H1 (cell line): Measurements from ENCODE around the gene OGFR. TPM values are rescaled to one million over a fixed set of nuclear protein-coding genes. Genes with fewer than 3 reads are reported as not detected.

Experiments
- CTCF ChIA-PET: fragments of 300-600 bp; sonication (Branson Sonifier 250); formaldehyde crosslinking; loops from one replicate; lab custom pipeline; 2021; ENCODE audit not compliant: partially characterized antibody; lab: Charles Lee
- POLR2A ChIA-PET: fragments of 300-600 bp; sonication (Branson Sonifier 250); formaldehyde crosslinking; loops from one replicate; lab custom pipeline; 2021; ENCODE audit warnings: inconsistent platforms; ENCODE audit not compliant: partially characterized antibody; lab: Charles Lee
- DNase-seq, 2 experiments: peaks; one replicate each; pipeline versions ENCODE4 v3.0.0 to v3.0.0-alpha.2; 2010 to 2022; ENCODE audit warnings: low spot score in 2 of 2, low read depth in 1 of 2, mixed read lengths in 1 of 2
- FAIRE-seq: peaks from 2 replicates; lab custom pipeline; 2011; peaks lifted over from hg19 to GRCh38; lab: Jason Lieb, UNC
- H2AFZ ChIP-seq: 2 replicates; pipeline ENCODE4 v1.8.1; 2012; ENCODE audit warnings: low read length, inconsistent platforms
- H2AK5ac ChIP-seq: 2 replicates; pipeline ENCODE4 v1.6.1; 2013; ENCODE audit warnings: low read depth, low read length
- H2BK120ac ChIP-seq: replicated peaks from 2 replicates; pipeline ENCODE3; 2013; ENCODE audit warnings: low read depth, low read length, inconsistent platforms
- H2BK12ac ChIP-seq: 2 replicates; pipeline ENCODE4 v1.6.1; 2013; ENCODE audit warnings: low read depth, low read length
- H2BK15ac ChIP-seq: 2 replicates; pipeline ENCODE4 v1.6.1; 2013; ENCODE audit warnings: low read length
- H2BK20ac ChIP-seq: 2 replicates; pipeline ENCODE4 v1.6.1; 2013; ENCODE audit warnings: low read length
- H2BK5ac ChIP-seq: 2 replicates; pipeline ENCODE4 v1.6.1; 2013; ENCODE audit warnings: low read depth, low read length
- H3K14ac ChIP-seq: 2 replicates; pipeline ENCODE4 v1.6.1; 2013; ENCODE audit warnings: inconsistent platforms; ENCODE audit not compliant: insufficient read length
- H3K18ac ChIP-seq: 2 replicates; pipeline ENCODE4 v1.6.1; 2013; ENCODE audit warnings: low read length; ENCODE audit errors: extremely low read depth
- H3K23ac ChIP-seq: 2 replicates; pipeline ENCODE4 v1.6.1; 2013; ENCODE audit warnings: inconsistent platforms; ENCODE audit not compliant: insufficient read length
- H3K23me2 ChIP-seq: 2 replicates; pipeline ENCODE4 v1.6.1; 2013; ENCODE audit warnings: low read depth, low read length
- H3K27ac ChIP-seq: 2 replicates; pipeline ENCODE4 v1.6.1; 2011; ENCODE audit warnings: low read depth, low read length, inconsistent platforms
- H3K27me3 ChIP-seq, 4 experiments: replicated peaks in 1 of 4; 1 replicate in 1 of 4; 2 replicates in 3 of 4; pipeline versions ENCODE4 v1.6.1 to v1.8.1; 2011 to 2013; ENCODE audit warnings: low read length in 3 of 4, mild to moderate bottlenecking in 3 of 4, inconsistent platforms in 2 of 4, mixed read lengths in 2 of 4, moderate library complexity in 1 of 4; ENCODE audit not compliant: control insufficient read depth in 3 of 4, insufficient read depth in 3 of 4; ENCODE audit errors: extremely low read depth in 1 of 4
- H3K36me3 ChIP-seq, 4 experiments: 2 replicates each; pipeline versions ENCODE4 v1.6.1 to v1.8.1; 2011 to 2013; ENCODE audit warnings: mild to moderate bottlenecking in 4 of 4, low read length in 3 of 4, moderate library complexity in 2 of 4, control low read depth in 1 of 4, inconsistent platforms in 1 of 4; ENCODE audit not compliant: insufficient read depth in 4 of 4, control insufficient read depth in 2 of 4
- H3K4ac ChIP-seq: replicated peaks from 2 replicates; pipeline ENCODE3; 2013; ENCODE audit warnings: low read length, low read depth, mixed read lengths, inconsistent platforms; ENCODE audit not compliant: insufficient read length
- H3K4me1 ChIP-seq, 4 experiments: replicated peaks in 1 of 4; 1 replicate in 1 of 4; 2 replicates in 3 of 4; pipeline versions ENCODE4 v1.6.1 to v1.8.1; 2011 to 2013; ENCODE audit warnings: low read length in 3 of 4, inconsistent platforms in 2 of 4, mixed read lengths in 1 of 4; ENCODE audit not compliant: insufficient read depth in 4 of 4, control insufficient read depth in 3 of 4
- H3K4me2 ChIP-seq, 2 experiments: 2 replicates each; pipeline versions ENCODE4 v1.6.1 to v1.8.1; 2011 to 2013; ENCODE audit warnings: low read depth in 2 of 2, low read length in 2 of 2, control low read depth in 1 of 2, inconsistent platforms in 1 of 2, mild to moderate bottlenecking in 1 of 2; ENCODE audit not compliant: insufficient read depth in 1 of 2
- H3K4me3 ChIP-seq, 4 experiments: fragments of 200-600, 300-600 bp in 1 of 4; sonication (generic), shearing (Covaris generic), sonication (Bioruptor Twin) in 1 of 4; 2 replicates each; pipeline versions ENCODE4 v1.5.1 to v1.8.1; 2011 to 2016; ENCODE audit warnings: low read length in 4 of 4, low read depth in 3 of 4, control low read depth in 2 of 4, inconsistent platforms in 2 of 4, mild to moderate bottlenecking in 2 of 4, mixed read lengths in 1 of 4, moderate library complexity in 1 of 4; ENCODE audit not compliant: insufficient read depth in 2 of 4; ENCODE audit errors: extremely low read depth in 1 of 4
- H3K56ac ChIP-seq: replicated peaks from 2 replicates; pipeline ENCODE3; 2013; ENCODE audit warnings: low read depth, mild to moderate bottlenecking, mixed read lengths, low read length, inconsistent platforms; ENCODE audit not compliant: insufficient read length
- H3K79me1 ChIP-seq: 2 replicates; pipeline ENCODE4 v1.6.1; 2013; ENCODE audit warnings: low read depth, low read length, control low read depth
- H3K79me2 ChIP-seq, 2 experiments: 2 replicates each; pipeline versions ENCODE4 v1.6.1 to v1.8.1; 2012 to 2013; ENCODE audit warnings: low read length in 2 of 2, mild to moderate bottlenecking in 2 of 2, inconsistent platforms in 1 of 2; ENCODE audit not compliant: insufficient read depth in 2 of 2, control insufficient read depth in 1 of 2
- H3K9ac ChIP-seq, 4 experiments: replicated peaks in 1 of 4; 1 replicate in 1 of 4; 2 replicates in 3 of 4; pipeline versions ENCODE4 v1.6.1 to v1.8.1; 2011 to 2013; ENCODE audit warnings: low read depth in 3 of 4, low read length in 3 of 4, control low read depth in 2 of 4, mild to moderate bottlenecking in 2 of 4, moderate library complexity in 2 of 4, inconsistent platforms in 1 of 4; ENCODE audit errors: extremely low read depth in 1 of 4
- H3K9me3 ChIP-seq, 2 experiments: 2 replicates each; pipeline versions ENCODE4 v1.6.1 to v1.8.1; 2012 to 2013; ENCODE audit warnings: mild to moderate bottlenecking in 2 of 2, moderate library complexity in 2 of 2, control low read depth in 1 of 2, inconsistent platforms in 1 of 2, low read depth in 1 of 2, low read length in 1 of 2, mixed read lengths in 1 of 2; ENCODE audit not compliant: insufficient read depth in 2 of 2
- H4K20me1 ChIP-seq, 2 experiments: replicated peaks in 1 of 2; 2 replicates each; pipeline versions ENCODE3 to v1.8.1; 2011 to 2013; ENCODE audit warnings: inconsistent platforms in 2 of 2, low read length in 2 of 2, mild to moderate bottlenecking in 1 of 2; ENCODE audit not compliant: insufficient read depth in 2 of 2, control insufficient read depth in 1 of 2
- H4K5ac ChIP-seq: 2 replicates; pipeline ENCODE4 v1.6.1; 2013; ENCODE audit warnings: low read length, low read depth, mixed read lengths, inconsistent platforms; ENCODE audit not compliant: insufficient read length
- H4K8ac ChIP-seq: 2 replicates; pipeline ENCODE4 v1.8.0; 2013; ENCODE audit warnings: mild to moderate bottlenecking, moderate library complexity, low read length, inconsistent platforms; ENCODE audit not compliant: insufficient read depth; ENCODE audit errors: extremely low read depth
- H4K91ac ChIP-seq: replicated peaks from 2 replicates; pipeline ENCODE3; 2013; ENCODE audit warnings: low read length, mixed read lengths, inconsistent platforms; ENCODE audit not compliant: insufficient read length
- ASH2L ChIP-seq: fragments of 200-600, 300-600 bp; sonication (generic); IDR thresholded peaks from one replicate; pipeline ENCODE4 v1.7.1; 2017; ENCODE audit warnings: low read length
- ATF2 ChIP-seq: IDR thresholded peaks from 2 replicates; pipeline ENCODE4 v1.6.1; 2012; ENCODE audit warnings: low read length, inconsistent platforms
- BRCA1 ChIP-seq: IDR thresholded peaks from 2 replicates; pipeline ENCODE4 v1.6.1; 2012; ENCODE audit warnings: low read depth, low read length, improper control_type of control experiment
- CBX5 ChIP-seq: fragments of 300-800, 300-1000 bp; sonication (generic); IDR thresholded peaks from 2 replicates; pipeline ENCODE4 v1.7.1; 2016; ENCODE audit warnings: antibody characterized with exemption, low read length, low read depth
- CTCF ChIP-seq, 3 experiments: IDR thresholded peaks; 1 replicate in 2 of 3; 2 replicates in 1 of 3; pipeline versions ENCODE4 v1.5.1 to v1.6.1; 2011; ENCODE audit warnings: low read length in 3 of 3, mild to moderate bottlenecking in 3 of 3, inconsistent platforms in 2 of 3, low read depth in 1 of 3, moderate library complexity in 1 of 3; ENCODE audit not compliant: insufficient read depth in 1 of 3; ENCODE audit errors: control extremely low read depth in 1 of 3
- E2F6 ChIP-seq: IDR thresholded peaks from 2 replicates; pipeline ENCODE4 v1.6.1; 2012; ENCODE audit warnings: inconsistent platforms
- SUZ12 ChIP-seq: fragments of 200-600 bp; sonication (generic); IDR thresholded peaks from 2 replicates; pipeline ENCODE4 v1.6.1; 2012; ENCODE audit warnings: mild to moderate bottlenecking, inconsistent platforms, low read length, moderate library complexity, mixed read lengths
- TAF7 ChIP-seq: optimal IDR thresholded peaks from 2 replicates; pipeline ENCODE3; 2011; ENCODE audit warnings: low read depth, mild to moderate bottlenecking, inconsistent platforms, low read length, moderate library complexity, borderline replicate concordance
- WGBS, 2 experiments: shearing (Covaris generic) in 1 of 2; methylation state at CpG; one replicate each; pipeline versions ENCODE4 v1.1.6 to v1.1.7; 2013 to 2015; ENCODE audit warnings: low lambda C conversion rate in 2 of 2, mixed read lengths in 2 of 2, inconsistent platforms in 1 of 2, low coverage in 1 of 2, missing lambda C conversion rate in 1 of 2; ENCODE audit not compliant: insufficient replicate concordance in 2 of 2, insufficient coverage in 1 of 2, insufficient read length in 1 of 2; ENCODE audit errors: extremely low coverage in 1 of 2, missing lambda C conversion rate in 1 of 2; 5-methylcytosine and 5-hydroxymethylcytosine counted together
- polyA plus RNA-seq, 7 experiments: library from polyadenylated mRNA; depleted of rRNA in 3 of 7; stranded (reverse) in 5 of 7; unstranded in 2 of 7; fragments of >200 nt in 5 of 7; fragments of 200-250 nt in 2 of 7; gene quantifications; 1 replicate in 5 of 7; 2 replicates in 1 of 7; 4 replicates in 1 of 7; pipeline versions ENCODE4 v1.2.1 to v1.2.3, GENCODE V29; 2011 to 2013; ENCODE audit warnings: missing spikeins in 2 of 7, mixed read lengths in 2 of 7
- total RNA-seq: library from RNA; stranded (reverse); fragmentation: NEBNext Ultra II Directional; extraction: Animal tissue kit (Norgen Biotek cat#: 25700); gene quantifications from 2 replicates; pipeline ENCODE4 v1.2.1, GENCODE V29; 2021

The OGFR gene
- total and polyA plus RNA-seq, 2 of the 8 experiments (the other 6 are each of a cell fraction or from before 2014, with no cell fraction given) = 13.9 to 25.1 TPM

- Histone ChIP-seq H3K36me3 (peaks cover 0 to 20% (median 9%) of the 10 kb centered on the region in 4 experiments; a peak in 4 of 8 replicates), H3K79me1 (no peaks in the 10 kb centered on the region), H2AFZ (no peak overlapping the region), H4K20me1 (peaks cover 2 to 13% of the 10 kb centered on the region in 2 experiments), H3K4ac (no peak overlapping the region), H3K9ac (no peak overlapping the region), H2AK5ac (no peak overlapping the region), H4K91ac (no peak overlapping the region), H2BK5ac (no peak overlapping the region), H3K18ac (no peak overlapping the region), H2BK20ac (no peak overlapping the region), H2BK120ac (no peak overlapping the region), H3K14ac (no peak overlapping the region), H3K27ac (no peak overlapping the region), H2BK15ac (no peak overlapping the region), H4K5ac (no peak overlapping the region), H4K8ac (no peak overlapping the region), H3K9me3 (no peaks in the 10 kb centered on the region), H3K4me3 (no peak overlapping the region), H3K4me2 (no peak overlapping the region), H3K27me3 (peaks cover 0 to 4% (median 0%) of the 10 kb centered on the region in 4 experiments; a peak in 2 of 7 replicates), H2BK12ac (no peak overlapping the region), H3K23me2 (peaks cover 11% of the 10 kb centered on the region), H3K79me2 (no peaks in the 10 kb centered on the region), H3K4me1 (peaks cover 0 to 13% (median 8%) of the 10 kb centered on the region in 4 experiments; a peak in 5 of 7 replicates), H3K23ac (no peak overlapping the region), H3K56ac (no peak overlapping the region)
- no peak for DNase-seq
- POLR2A ChIA-PET = no interaction called here
- WGBS, 2 experiments = 89% methylated on average over 10 of the region's 10 CpGs; no CpG with 5 or more reads in 1 of the 2 experiments
- CTCF ChIA-PET = interaction anchor here (0.9 to 1.9 kb wide), 2 partner anchors 9 to 20 kb away, joined by 3 to 8 read pairs; no protein-coding TSS in a partner anchor
- no peak for FAIRE-seq
- TF ChIP-seq ATF2 (no peak), BRCA1 (no peak), CTCF (IDR thresholded peaks at IDR 0.05; ENCODE audit: control extremely low read depth in 1 of 3, insufficient read depth in 1 of 3, low read depth in 1 of 3, low read length in 3 of 3) (no peak), TAF7 (no peak), ASH2L (no peak), SUZ12 (no peak), CBX5 (no peak), E2F6 (no peak)
These were observed 7.1 kb downstream of the OGFR start for GRCh38 chr20:62811720-62812119.
